ENCODE results near the gene STIM2.

DNA sequence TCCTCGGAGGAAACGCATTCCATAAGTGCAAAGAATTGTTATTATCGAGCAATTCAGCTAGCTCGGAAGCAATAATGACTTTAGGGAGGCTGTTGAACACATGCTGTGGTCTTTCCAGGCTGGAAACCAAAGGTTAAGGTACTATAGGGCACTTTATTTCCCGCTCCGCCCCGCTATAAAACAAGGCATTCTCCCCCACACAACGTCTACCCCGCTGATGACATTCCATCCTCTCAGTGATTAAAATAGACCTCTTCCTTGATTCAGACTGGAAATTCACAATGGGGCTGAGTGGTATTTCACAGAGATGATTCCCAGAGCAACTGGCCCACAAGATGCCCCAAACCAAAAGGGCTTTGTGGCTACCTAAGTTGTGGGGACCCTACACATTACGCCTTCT, 196.4 kb downstream of the STIM2 start:
- TF ChIP-seq, protein P1, sequence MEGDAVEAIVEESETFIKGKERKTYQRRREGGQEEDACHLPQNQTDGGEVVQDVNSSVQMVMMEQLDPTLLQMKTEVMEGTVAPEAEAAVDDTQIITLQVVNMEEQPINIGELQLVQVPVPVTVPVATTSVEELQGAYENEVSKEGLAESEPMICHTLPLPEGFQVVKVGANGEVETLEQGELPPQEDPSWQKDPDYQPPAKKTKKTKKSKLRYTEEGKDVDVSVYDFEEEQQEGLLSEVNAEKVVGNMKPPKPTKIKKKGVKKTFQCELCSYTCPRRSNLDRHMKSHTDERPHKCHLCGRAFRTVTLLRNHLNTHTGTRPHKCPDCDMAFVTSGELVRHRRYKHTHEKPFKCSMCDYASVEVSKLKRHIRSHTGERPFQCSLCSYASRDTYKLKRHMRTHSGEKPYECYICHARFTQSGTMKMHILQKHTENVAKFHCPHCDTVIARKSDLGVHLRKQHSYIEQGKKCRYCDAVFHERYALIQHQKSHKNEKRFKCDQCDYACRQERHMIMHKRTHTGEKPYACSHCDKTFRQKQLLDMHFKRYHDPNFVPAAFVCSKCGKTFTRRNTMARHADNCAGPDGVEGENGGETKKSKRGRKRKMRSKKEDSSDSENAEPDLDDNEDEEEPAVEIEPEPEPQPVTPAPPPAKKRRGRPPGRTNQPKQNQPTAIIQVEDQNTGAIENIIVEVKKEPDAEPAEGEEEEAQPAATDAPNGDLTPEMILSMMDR (IDR thresholded peaks at IDR 0.05), result no peak
- TF ChIP-seq POLR2A (IDR thresholded peaks at IDR 0.05), result no peak
